Neural progenitor cell (in vitro differentiated cells): ENCODE measurements around the gene PCDHB11.
"Not testable (repeated sequence)": the region's sequence is repeated elsewhere in the genome, so short reads cannot be mapped to it uniquely, and the experiment has no call there.

Source experiments
- EZH2 ChIP-seq: fragments of 200-600 bp; sonication (generic); IDR thresholded peaks from 2 replicates; pipeline ENCODE4 v1.6.1; 2017; ENCODE audit warnings: antibody characterized with exemption, mild to moderate bottlenecking, moderate library complexity
- EZH2phosphoT487 ChIP-seq: fragments of 200-600 bp; sonication (generic); IDR thresholded peaks from 2 replicates; pipeline ENCODE4 v1.6.1; 2017; ENCODE audit warnings: antibody characterized with exemption
- TF ChIP-seq, protein P1 (sequence below): fragments of 200-600 bp; sonication (generic); IDR thresholded peaks from 2 replicates; pipeline ENCODE4 v1.5.1; 2017; ENCODE audit warnings: antibody characterized with exemption, mild to moderate bottlenecking

DNA sequence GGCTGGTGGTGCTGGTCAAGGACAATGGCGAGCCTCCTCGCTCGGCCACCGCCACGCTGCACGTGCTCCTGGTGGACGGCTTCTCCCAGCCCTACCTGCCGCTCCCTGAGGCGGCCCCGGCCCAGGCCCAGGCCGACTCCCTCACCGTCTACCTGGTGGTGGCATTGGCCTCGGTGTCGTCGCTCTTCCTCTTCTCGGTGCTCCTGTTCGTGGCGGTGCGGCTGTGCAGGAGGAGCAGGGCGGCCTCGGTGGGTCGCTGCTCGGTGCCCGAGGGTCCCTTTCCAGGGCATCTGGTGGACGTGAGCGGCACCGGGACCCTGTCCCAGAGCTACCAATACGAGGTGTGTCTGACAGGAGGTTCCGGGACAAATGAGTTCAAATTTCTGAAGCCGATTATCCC, 26.0 kb downstream of the PCDHB11 start:
- TF ChIP-seq, protein P1, sequence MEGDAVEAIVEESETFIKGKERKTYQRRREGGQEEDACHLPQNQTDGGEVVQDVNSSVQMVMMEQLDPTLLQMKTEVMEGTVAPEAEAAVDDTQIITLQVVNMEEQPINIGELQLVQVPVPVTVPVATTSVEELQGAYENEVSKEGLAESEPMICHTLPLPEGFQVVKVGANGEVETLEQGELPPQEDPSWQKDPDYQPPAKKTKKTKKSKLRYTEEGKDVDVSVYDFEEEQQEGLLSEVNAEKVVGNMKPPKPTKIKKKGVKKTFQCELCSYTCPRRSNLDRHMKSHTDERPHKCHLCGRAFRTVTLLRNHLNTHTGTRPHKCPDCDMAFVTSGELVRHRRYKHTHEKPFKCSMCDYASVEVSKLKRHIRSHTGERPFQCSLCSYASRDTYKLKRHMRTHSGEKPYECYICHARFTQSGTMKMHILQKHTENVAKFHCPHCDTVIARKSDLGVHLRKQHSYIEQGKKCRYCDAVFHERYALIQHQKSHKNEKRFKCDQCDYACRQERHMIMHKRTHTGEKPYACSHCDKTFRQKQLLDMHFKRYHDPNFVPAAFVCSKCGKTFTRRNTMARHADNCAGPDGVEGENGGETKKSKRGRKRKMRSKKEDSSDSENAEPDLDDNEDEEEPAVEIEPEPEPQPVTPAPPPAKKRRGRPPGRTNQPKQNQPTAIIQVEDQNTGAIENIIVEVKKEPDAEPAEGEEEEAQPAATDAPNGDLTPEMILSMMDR: not testable (repeated sequence)
- TF ChIP-seq EZH2, EZH2phosphoT487: not testable (repeated sequence)
